ENCODE data around the gene NRAP.

The NRAP gene

GRCh38 chr10:113609704-113610108 lies 54.1 kb downstream of the NRAP start:
- no peak for DNase-seq (ENCODE audit: low read depth)

GRCh38 chr10:113605268-113605978 lies 58.4 kb downstream of the NRAP start:
- DNase-seq (ENCODE audit: low read depth) = no peak

GRCh38 chr10:113604572-113604971 lies 59.3 kb downstream of the NRAP start:
- no peak for DNase-seq (ENCODE audit: low read depth)

- DNase-seq (ENCODE audit: low read depth) = no peak
These were observed 60.6 kb downstream of the NRAP start for GRCh38 chr10:113603057-113603777.

- no peak for DNase-seq (ENCODE audit: low read depth)
These were observed 63.3 kb downstream of the NRAP start for GRCh38 chr10:113600569-113600968.

GRCh38 chr10:113594652-113595051 lies 69.2 kb downstream of the NRAP start:
- no peak for DNase-seq (ENCODE audit: low read depth)

GRCh38 chr10:113592380-113592779 lies 71.5 kb downstream of the NRAP start:
- no peak for DNase-seq (ENCODE audit: low read depth)

GRCh38 chr10:113590581-113590980 lies 73.3 kb downstream of the NRAP start:
- no peak for DNase-seq (ENCODE audit: low read depth)

GRCh38 chr10:113589201-113589770 lies 74.6 kb downstream of the NRAP start:
- DNase-seq (ENCODE audit: low read depth) = no peak

GRCh38 chr10:113585949-113586348 lies 77.9 kb downstream of the NRAP start:
- DNase-seq (ENCODE audit: low read depth) = no peak

- DNase-seq (ENCODE audit: low read depth) = no peak
These were observed 80.3 kb downstream of the NRAP start for GRCh38 chr10:113583571-113583970.

- no peak for DNase-seq (ENCODE audit: low read depth)
These were observed 82.7 kb downstream of the NRAP start for GRCh38 chr10:113581092-113581491.

GRCh38 chr10:113578773-113579172 lies 85.1 kb downstream of the NRAP start:
- DNase-seq (ENCODE audit: low read depth) = no peak

GRCh38 chr10:113576852-113577251 lies 87.0 kb downstream of the NRAP start:
- no peak for DNase-seq (ENCODE audit: low read depth)

- DNase-seq (ENCODE audit: low read depth) = no peak
These were observed 90.5 kb downstream of the NRAP start for GRCh38 chr10:113573368-113573767.

- no peak for DNase-seq (ENCODE audit: low read depth)
These were observed 91.1 kb downstream of the NRAP start for GRCh38 chr10:113572520-113573290.

- no peak for DNase-seq (ENCODE audit: low read depth)
These were observed 94.3 kb downstream of the NRAP start for GRCh38 chr10:113569576-113569975.

GRCh38 chr10:113566888-113567287 lies 97.0 kb downstream of the NRAP start:
- no peak for DNase-seq (ENCODE audit: low read depth)

- no peak for DNase-seq (ENCODE audit: low read depth)
These were observed 98.5 kb downstream of the NRAP start for GRCh38 chr10:113565364-113565763.

- DNase-seq (ENCODE audit: low read depth) = peak; percentile 61
These were observed 100.3 kb downstream of the NRAP start for GRCh38 chr10:113563306-113564088.

GRCh38 chr10:113562704-113563103 lies 101.1 kb downstream of the NRAP start:
- DNase-seq (ENCODE audit: low read depth) = no peak

GRCh38 chr10:113562069-113562468 lies 101.8 kb downstream of the NRAP start:
- no peak for DNase-seq (ENCODE audit: low read depth)

Measured in activated T-cell treated with anti-CD3 and anti-CD28 coated beads for 48 hours (primary cell).